ENCODE data around the gene KIF21A.

The KIF21A gene

GRCh38 chr12:39292125-39292630, 150.7 kb downstream of the KIF21A start:
- Histone ChIP-seq H3K4ac (ENCODE audit: low read depth, low read length) (no peak overlapping the region), H2BK15ac (replicated peaks; ENCODE audit: low read depth) (no peak overlapping the region), H3K4me3 (ENCODE audit: low read length) (no peak overlapping the region), H2AK5ac (ENCODE audit: low read length) (no peak overlapping the region), H3K79me2 (ENCODE audit: control insufficient read depth, insufficient read depth, low read length) (no peaks in the 10 kb centered on the region), H4K5ac (ENCODE audit: low read length) (no peak overlapping the region), H3K27me3 (ENCODE audit: insufficient read depth, low read length, poor library complexity) (no peaks in the 10 kb centered on the region), H2BK5ac (ENCODE audit: low read length) (no peak overlapping the region), H3K36me3 (ENCODE audit: control insufficient read depth, insufficient read depth, low read length) (no peaks in the 10 kb centered on the region), H3K27ac (ENCODE audit: low read depth, low read length) (no peak overlapping the region), H3K18ac (ENCODE audit: low read length) (no peak overlapping the region), H4K8ac (ENCODE audit: low read depth, low read length) (no peak overlapping the region), H3K23ac (ENCODE audit: low read length) (no peak overlapping the region), H3K9ac (ENCODE audit: low read length) (no peak overlapping the region), H3K79me1 (ENCODE audit: low read length) (no peaks in the 10 kb centered on the region), H3K4me2 (ENCODE audit: low read length) (no peak overlapping the region), H2BK120ac (ENCODE audit: low read depth, low read length) (no peak overlapping the region), H3K4me1 (ENCODE audit: control insufficient read depth, low read depth, low read length) (no peaks in the 10 kb centered on the region), H3K56ac (ENCODE audit: low read length) (no peak overlapping the region)
- no CpG with 5 or more reads among the region's 1 CpG for WGBS (ENCODE audit: extremely low coverage, insufficient coverage, low lambda C conversion rate)
- DNase-seq, result no peak

GRCh38 chr12:39287817-39288216, 155.1 kb downstream of the KIF21A start:
- WGBS (ENCODE audit: extremely low coverage, insufficient coverage, low lambda C conversion rate), result no CpG with 5 or more reads among the region's 2 CpGs
- H3K56ac ChIP-seq (ENCODE audit: low read length), result no peak overlapping the region
- no peak overlapping the region for H3K4ac ChIP-seq (ENCODE audit: low read depth, low read length)
- no peak overlapping the region for H3K27ac ChIP-seq (ENCODE audit: low read depth, low read length)
- H3K18ac ChIP-seq (ENCODE audit: low read length), result no peak overlapping the region
- no peaks in the 10 kb centered on the region for H3K79me1 ChIP-seq (ENCODE audit: low read length)
- H3K79me2 ChIP-seq (ENCODE audit: control insufficient read depth, insufficient read depth, low read length), result no peaks in the 10 kb centered on the region
- H3K4me1 ChIP-seq (ENCODE audit: control insufficient read depth, low read depth, low read length), result no peaks in the 10 kb centered on the region
- H3K27me3 ChIP-seq (ENCODE audit: insufficient read depth, low read length, poor library complexity), result peaks cover 1% of the 10 kb centered on the region
- H3K4me2 ChIP-seq (ENCODE audit: low read length), result no peak overlapping the region
- H2BK120ac ChIP-seq (ENCODE audit: low read depth, low read length), result no peak overlapping the region
- H3K36me3 ChIP-seq (ENCODE audit: control insufficient read depth, insufficient read depth, low read length), result no peaks in the 10 kb centered on the region
- no peak overlapping the region for H2BK5ac ChIP-seq (ENCODE audit: low read length)
- H3K23ac ChIP-seq (ENCODE audit: low read length), result no peak overlapping the region
- no peak overlapping the region for H4K5ac ChIP-seq (ENCODE audit: low read length)
- no peak overlapping the region for H3K4me3 ChIP-seq (ENCODE audit: low read length)
- no peak overlapping the region for H2AK5ac ChIP-seq (ENCODE audit: low read length)
- H3K9ac ChIP-seq (ENCODE audit: low read length), result no peak overlapping the region
- no peak for DNase-seq
- no peak overlapping the region for H2BK15ac ChIP-seq (replicated peaks; ENCODE audit: low read depth)
- no peak overlapping the region for H4K8ac ChIP-seq (ENCODE audit: low read depth, low read length)

- H3K23ac ChIP-seq (ENCODE audit: low read length), result no peak overlapping the region
- no peak overlapping the region for H2BK120ac ChIP-seq (ENCODE audit: low read depth, low read length)
- WGBS (ENCODE audit: extremely low coverage, insufficient coverage, low lambda C conversion rate), result no CpG with 5 or more reads among the region's 4 CpGs
- no peak overlapping the region for H3K9ac ChIP-seq (ENCODE audit: low read length)
- DNase-seq, result no peak
- H2BK15ac ChIP-seq (replicated peaks; ENCODE audit: low read depth), result no peak overlapping the region
- no peak overlapping the region for H2BK5ac ChIP-seq (ENCODE audit: low read length)
- no peaks in the 10 kb centered on the region for H3K79me2 ChIP-seq (ENCODE audit: control insufficient read depth, insufficient read depth, low read length)
- no peaks in the 10 kb centered on the region for H3K4me1 ChIP-seq (ENCODE audit: control insufficient read depth, low read depth, low read length)
- peaks cover 1% of the 10 kb centered on the region for H3K27me3 ChIP-seq (ENCODE audit: insufficient read depth, low read length, poor library complexity)
- no peaks in the 10 kb centered on the region for H3K79me1 ChIP-seq (ENCODE audit: low read length)
- H3K4ac ChIP-seq (ENCODE audit: low read depth, low read length), result no peak overlapping the region
- no peak overlapping the region for H3K4me3 ChIP-seq (ENCODE audit: low read length)
- no peak overlapping the region for H3K4me2 ChIP-seq (ENCODE audit: low read length)
- no peak overlapping the region for H2AK5ac ChIP-seq (ENCODE audit: low read length)
- no peak overlapping the region for H3K27ac ChIP-seq (ENCODE audit: low read depth, low read length)
- no peak overlapping the region for H3K18ac ChIP-seq (ENCODE audit: low read length)
- no peaks in the 10 kb centered on the region for H3K36me3 ChIP-seq (ENCODE audit: control insufficient read depth, insufficient read depth, low read length)
- no peak overlapping the region for H3K56ac ChIP-seq (ENCODE audit: low read length)
- no peak overlapping the region for H4K8ac ChIP-seq (ENCODE audit: low read depth, low read length)
- H4K5ac ChIP-seq (ENCODE audit: low read length), result no peak overlapping the region
Observed at GRCh38 chr12:39287409-39287808, 155.5 kb downstream of the KIF21A start.

GRCh38 chr12:39278426-39278825, 164.5 kb downstream of the KIF21A start:
- Histone ChIP-seq H4K5ac (ENCODE audit: low read length) (no peak overlapping the region), H3K27ac (ENCODE audit: low read depth, low read length) (no peak overlapping the region), H3K27me3 (ENCODE audit: insufficient read depth, low read length, poor library complexity) (no peaks in the 10 kb centered on the region), H3K4me3 (ENCODE audit: low read length) (no peak overlapping the region), H3K9ac (ENCODE audit: low read length) (no peak overlapping the region), H3K56ac (ENCODE audit: low read length) (no peak overlapping the region), H3K4ac (ENCODE audit: low read depth, low read length) (no peak overlapping the region), H2BK15ac (replicated peaks; ENCODE audit: low read depth) (no peak overlapping the region), H2BK5ac (ENCODE audit: low read length) (no peak overlapping the region), H3K18ac (ENCODE audit: low read length) (no peak overlapping the region), H3K79me1 (ENCODE audit: low read length) (no peaks in the 10 kb centered on the region), H4K8ac (ENCODE audit: low read depth, low read length) (no peak overlapping the region), H3K79me2 (ENCODE audit: control insufficient read depth, insufficient read depth, low read length) (no peaks in the 10 kb centered on the region), H3K4me2 (ENCODE audit: low read length) (no peak overlapping the region), H3K36me3 (ENCODE audit: control insufficient read depth, insufficient read depth, low read length) (no peaks in the 10 kb centered on the region), H3K23ac (ENCODE audit: low read length) (no peak overlapping the region), H3K4me1 (ENCODE audit: control insufficient read depth, low read depth, low read length) (no peaks in the 10 kb centered on the region), H2AK5ac (ENCODE audit: low read length) (no peak overlapping the region), H2BK120ac (ENCODE audit: low read depth, low read length) (no peak overlapping the region)
- DNase-seq, result no peak

GRCh38 chr12:39277416-39277815, 165.5 kb downstream of the KIF21A start:
- no peak overlapping the region for H3K56ac ChIP-seq (ENCODE audit: low read length)
- no peak overlapping the region for H4K8ac ChIP-seq (ENCODE audit: low read depth, low read length)
- no peak overlapping the region for H3K27ac ChIP-seq (ENCODE audit: low read depth, low read length)
- no peaks in the 10 kb centered on the region for H3K27me3 ChIP-seq (ENCODE audit: insufficient read depth, low read length, poor library complexity)
- DNase-seq, result no peak
- no peaks in the 10 kb centered on the region for H3K4me1 ChIP-seq (ENCODE audit: control insufficient read depth, low read depth, low read length)
- no peak overlapping the region for H4K5ac ChIP-seq (ENCODE audit: low read length)
- no peak overlapping the region for H3K4ac ChIP-seq (ENCODE audit: low read depth, low read length)
- no peaks in the 10 kb centered on the region for H3K79me2 ChIP-seq (ENCODE audit: control insufficient read depth, insufficient read depth, low read length)
- no peak overlapping the region for H3K4me2 ChIP-seq (ENCODE audit: low read length)
- no peak overlapping the region for H2BK5ac ChIP-seq (ENCODE audit: low read length)
- H3K18ac ChIP-seq (ENCODE audit: low read length), result no peak overlapping the region
- H2BK120ac ChIP-seq (ENCODE audit: low read depth, low read length), result no peak overlapping the region
- H3K36me3 ChIP-seq (ENCODE audit: control insufficient read depth, insufficient read depth, low read length), result no peaks in the 10 kb centered on the region
- H3K9ac ChIP-seq (ENCODE audit: low read length), result no peak overlapping the region
- H2BK15ac ChIP-seq (replicated peaks; ENCODE audit: low read depth), result no peak overlapping the region
- H3K23ac ChIP-seq (ENCODE audit: low read length), result no peak overlapping the region
- no peak overlapping the region for H3K4me3 ChIP-seq (ENCODE audit: low read length)
- WGBS (ENCODE audit: extremely low coverage, insufficient coverage, low lambda C conversion rate), result no CpG with 5 or more reads among the region's 1 CpG
- H2AK5ac ChIP-seq (ENCODE audit: low read length), result no peak overlapping the region
- no peaks in the 10 kb centered on the region for H3K79me1 ChIP-seq (ENCODE audit: low read length)

GRCh38 chr12:39275846-39276245, 167.1 kb downstream of the KIF21A start:
- no peak overlapping the region for H3K56ac ChIP-seq (ENCODE audit: low read length)
- no peak overlapping the region for H3K18ac ChIP-seq (ENCODE audit: low read length)
- H3K4ac ChIP-seq (ENCODE audit: low read depth, low read length), result no peak overlapping the region
- no peaks in the 10 kb centered on the region for H3K27me3 ChIP-seq (ENCODE audit: insufficient read depth, low read length, poor library complexity)
- H3K4me1 ChIP-seq (ENCODE audit: control insufficient read depth, low read depth, low read length), result no peaks in the 10 kb centered on the region
- H3K23ac ChIP-seq (ENCODE audit: low read length), result no peak overlapping the region
- H2BK120ac ChIP-seq (ENCODE audit: low read depth, low read length), result no peak overlapping the region
- no CpG with 5 or more reads among the region's 3 CpGs for WGBS (ENCODE audit: extremely low coverage, insufficient coverage, low lambda C conversion rate)
- DNase-seq, result no peak
- no peak overlapping the region for H2AK5ac ChIP-seq (ENCODE audit: low read length)
- H3K9ac ChIP-seq (ENCODE audit: low read length), result no peak overlapping the region
- no peak overlapping the region for H4K8ac ChIP-seq (ENCODE audit: low read depth, low read length)
- no peaks in the 10 kb centered on the region for H3K36me3 ChIP-seq (ENCODE audit: control insufficient read depth, insufficient read depth, low read length)
- H2BK15ac ChIP-seq (replicated peaks; ENCODE audit: low read depth), result no peak overlapping the region
- no peaks in the 10 kb centered on the region for H3K79me2 ChIP-seq (ENCODE audit: control insufficient read depth, insufficient read depth, low read length)
- no peak overlapping the region for H3K4me2 ChIP-seq (ENCODE audit: low read length)
- no peak overlapping the region for H3K4me3 ChIP-seq (ENCODE audit: low read length)
- no peaks in the 10 kb centered on the region for H3K79me1 ChIP-seq (ENCODE audit: low read length)
- no peak overlapping the region for H2BK5ac ChIP-seq (ENCODE audit: low read length)
- no peak overlapping the region for H3K27ac ChIP-seq (ENCODE audit: low read depth, low read length)
- H4K5ac ChIP-seq (ENCODE audit: low read length), result no peak overlapping the region
